ENCODE results near the gene COL7A1.

The COL7A1 gene

GRCh38 chr3:48548126-48548525 is 47.0 kb downstream of the COL7A1 start:
- Histone ChIP-seq H3K4me3 (ENCODE audit: insufficient read length, low read depth) (no peak overlapping the region), H3K9me3 (ENCODE audit: insufficient read depth, low read length) (no peaks in the 10 kb centered on the region), H3K4me1 (ENCODE audit: insufficient read depth, insufficient read length) (peaks cover 29% of the 10 kb centered on the region), H3K36me3 (ENCODE audit: insufficient read depth, insufficient read length, low read length) (peaks cover 44% of the 10 kb centered on the region), H3K9ac (ENCODE audit: insufficient read length, low read depth) (no peak overlapping the region), H3K27me3 (ENCODE audit: insufficient read depth, insufficient read length) (no peaks in the 10 kb centered on the region)
- TF ChIP-seq YY1 (IDR thresholded peaks at IDR 0.05; ENCODE audit: insufficient read depth, insufficient read length) (no peak), ZNF274 (IDR thresholded peaks at IDR 0.05; ENCODE audit: low read depth, low read length) (no peak), SUZ12 (IDR thresholded peaks at IDR 0.05; ENCODE audit: extremely low read depth, insufficient read depth, insufficient read length) (no peak)
- no peak for DNase-seq (ENCODE audit: low read depth, low spot score)

DNA sequence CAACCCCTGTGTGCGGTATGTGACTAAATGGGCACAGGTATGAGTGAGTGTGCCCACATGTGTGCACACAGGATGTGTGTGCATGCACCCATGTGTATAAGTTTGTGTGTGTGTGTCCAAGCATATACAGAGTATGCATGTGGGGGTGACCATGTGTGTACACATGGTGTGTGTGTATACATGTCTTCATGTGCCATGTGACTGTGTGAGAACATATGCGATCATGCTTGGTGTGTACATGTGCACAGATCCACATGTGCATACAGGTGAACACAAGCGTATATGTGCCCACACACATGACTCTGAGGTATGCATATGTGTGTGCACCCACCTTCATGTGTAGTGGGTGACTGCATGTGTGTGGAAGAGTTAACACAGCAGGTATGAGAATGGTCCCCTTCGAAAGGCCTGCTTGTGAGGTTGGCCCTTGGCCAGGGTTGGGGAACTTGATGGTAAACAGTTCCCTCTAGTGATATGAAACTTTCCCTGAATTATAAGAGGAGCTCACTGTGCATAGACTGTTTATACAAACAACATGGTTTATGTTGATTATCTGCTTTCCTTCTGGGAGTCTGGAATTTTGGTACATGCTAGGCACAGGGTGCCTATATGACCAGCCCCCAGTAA is 48.8 kb downstream of the COL7A1 start:
- no peak for TF ChIP-seq YY1 (IDR thresholded peaks at IDR 0.05; ENCODE audit: insufficient read depth, insufficient read length)
- no peak overlapping the region for H3K4me3 ChIP-seq (ENCODE audit: insufficient read length, low read depth)
- peaks cover 37% of the 10 kb centered on the region for H3K36me3 ChIP-seq (ENCODE audit: insufficient read depth, insufficient read length, low read length)
- peaks cover 20% of the 10 kb centered on the region for H3K4me1 ChIP-seq (ENCODE audit: insufficient read depth, insufficient read length)
- H3K9ac ChIP-seq (ENCODE audit: insufficient read length, low read depth), result no peak overlapping the region
- no peak for DNase-seq (ENCODE audit: low read depth, low spot score)
- H3K9me3 ChIP-seq (ENCODE audit: insufficient read depth, low read length), result no peaks in the 10 kb centered on the region
- no peaks in the 10 kb centered on the region for H3K27me3 ChIP-seq (ENCODE audit: insufficient read depth, insufficient read length)

DNA sequence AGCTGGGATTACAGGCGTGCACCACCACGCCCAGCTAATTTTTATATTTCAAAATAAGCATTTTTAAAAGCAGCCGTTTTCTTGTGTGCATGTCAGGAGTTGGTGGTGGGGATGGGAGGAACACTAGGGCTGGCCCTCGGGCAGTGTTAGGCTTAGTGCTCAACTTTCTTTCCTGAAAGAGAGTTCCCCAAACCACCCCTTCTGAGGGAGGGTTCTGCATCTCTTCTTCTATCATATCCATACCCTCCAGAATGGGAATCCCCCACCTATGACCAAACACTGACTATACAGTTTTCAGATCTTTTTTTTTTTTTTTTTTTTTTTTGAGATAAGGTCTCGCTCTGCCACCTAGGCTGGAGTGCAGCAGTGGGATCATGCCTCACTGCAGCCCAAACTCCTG is 51.0 kb downstream of the COL7A1 start:
- Histone ChIP-seq H3K9ac (ENCODE audit: insufficient read length, low read depth) (no peak overlapping the region), H3K36me3 (ENCODE audit: insufficient read depth, insufficient read length, low read length) (peaks cover 32% of the 10 kb centered on the region), H3K4me1 (ENCODE audit: insufficient read depth, insufficient read length) (peaks cover 9% of the 10 kb centered on the region), H3K4me3 (ENCODE audit: insufficient read length, low read depth) (no peak overlapping the region), H3K9me3 (ENCODE audit: insufficient read depth, low read length) (no peaks in the 10 kb centered on the region), H3K27me3 (ENCODE audit: insufficient read depth, insufficient read length) (no peaks in the 10 kb centered on the region)
- DNase-seq (ENCODE audit: low read depth, low spot score), result no peak
- no peak for TF ChIP-seq YY1 (IDR thresholded peaks at IDR 0.05; ENCODE audit: insufficient read depth, insufficient read length)
- no peak for TF ChIP-seq ZNF274 (IDR thresholded peaks at IDR 0.05; ENCODE audit: low read depth, low read length)
- TF ChIP-seq SUZ12 (IDR thresholded peaks at IDR 0.05; ENCODE audit: extremely low read depth, insufficient read depth, insufficient read length), result no peak

- H3K9ac ChIP-seq (ENCODE audit: insufficient read length, low read depth), result no peak overlapping the region
- TF ChIP-seq ZNF274 (IDR thresholded peaks at IDR 0.05; ENCODE audit: low read depth, low read length), result no peak
- no peak for DNase-seq (ENCODE audit: low read depth, low spot score)
Observed at GRCh38 chr3:48543271-48543866, 51.8 kb downstream of the COL7A1 start.

DNA sequence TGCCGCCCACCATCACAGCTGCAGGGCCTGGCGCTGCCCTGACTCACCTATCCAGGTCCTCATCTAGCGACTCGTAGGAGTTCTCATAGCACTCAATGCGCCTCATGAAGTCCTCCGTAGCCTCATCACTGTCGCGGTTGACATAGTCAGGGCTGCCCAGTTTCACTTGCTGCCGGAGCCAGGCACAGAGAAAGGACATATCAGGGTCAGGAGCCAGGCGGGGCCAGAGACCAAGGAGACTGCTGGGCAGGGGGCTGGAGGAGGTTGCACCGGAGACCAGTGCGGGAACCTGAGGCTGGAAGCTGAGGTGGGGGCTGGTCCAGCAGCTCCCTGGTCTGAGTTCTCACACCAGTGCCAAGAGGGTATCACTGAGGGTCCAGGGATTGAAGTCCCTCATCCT is 56.7 kb downstream of the COL7A1 start:
- no peak for TF ChIP-seq ZNF274 (IDR thresholded peaks at IDR 0.05; ENCODE audit: low read depth, low read length)
- TF ChIP-seq YY1 (IDR thresholded peaks at IDR 0.05; ENCODE audit: insufficient read depth, insufficient read length), result no peak
- TF ChIP-seq SUZ12 (IDR thresholded peaks at IDR 0.05; ENCODE audit: extremely low read depth, insufficient read depth, insufficient read length), result no peak
- peaks cover 3% of the 10 kb centered on the region for H3K4me1 ChIP-seq (ENCODE audit: insufficient read depth, insufficient read length)
- H3K36me3 ChIP-seq (ENCODE audit: insufficient read depth, insufficient read length, low read length), result peaks cover 49% of the 10 kb centered on the region
- H3K9me3 ChIP-seq (ENCODE audit: insufficient read depth, low read length), result no peaks in the 10 kb centered on the region
- DNase-seq (ENCODE audit: low read depth, low spot score), result no peak
- H3K27me3 ChIP-seq (ENCODE audit: insufficient read depth, insufficient read length), result no peaks in the 10 kb centered on the region
- H3K9ac ChIP-seq (ENCODE audit: insufficient read length, low read depth), result no peak overlapping the region
- no peak overlapping the region for H3K4me3 ChIP-seq (ENCODE audit: insufficient read length, low read depth)

More at GRCh38 chr3:48543271-48543866, 51.8 kb downstream of the COL7A1 start:
- Histone ChIP-seq H3K9me3 (ENCODE audit: insufficient read depth, low read length) (no peaks in the 10 kb centered on the region), H3K36me3 (ENCODE audit: insufficient read depth, insufficient read length, low read length) (peaks cover 36% of the 10 kb centered on the region), H3K27me3 (ENCODE audit: insufficient read depth, insufficient read length) (no peaks in the 10 kb centered on the region), H3K4me1 (ENCODE audit: insufficient read depth, insufficient read length) (peaks cover 5% of the 10 kb centered on the region), H3K4me3 (ENCODE audit: insufficient read length, low read depth) (no peak overlapping the region)

DNA sequence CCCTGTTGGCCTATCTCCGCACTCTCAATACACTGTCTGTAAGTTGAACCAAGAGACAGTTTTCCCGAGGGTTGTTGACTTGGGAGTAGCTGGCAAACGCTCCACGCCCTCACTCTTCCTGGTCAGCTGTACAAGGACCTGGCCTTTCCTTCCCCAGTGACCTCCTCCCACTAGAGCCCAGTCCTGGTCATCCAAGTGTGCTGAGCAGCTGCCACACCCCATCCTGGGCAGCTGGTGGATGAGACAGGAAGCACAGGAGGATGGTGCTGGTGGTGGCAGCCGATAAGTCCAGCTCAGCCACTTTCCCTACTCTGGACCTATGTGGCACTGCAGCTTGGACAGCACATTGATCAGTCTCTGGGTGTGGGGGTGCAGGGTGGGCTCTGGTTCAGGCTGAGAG is 58.3 kb downstream of the COL7A1 start:
- no peak overlapping the region for H3K9ac ChIP-seq (ENCODE audit: insufficient read length, low read depth)
- no peak for DNase-seq (ENCODE audit: low read depth, low spot score)
- peaks cover 49% of the 10 kb centered on the region for H3K36me3 ChIP-seq (ENCODE audit: insufficient read depth, insufficient read length, low read length)
- H3K27me3 ChIP-seq (ENCODE audit: insufficient read depth, insufficient read length), result no peaks in the 10 kb centered on the region
- no peaks in the 10 kb centered on the region for H3K9me3 ChIP-seq (ENCODE audit: insufficient read depth, low read length)
- TF ChIP-seq ZNF274 (IDR thresholded peaks at IDR 0.05; ENCODE audit: low read depth, low read length) (no peak), YY1 (IDR thresholded peaks at IDR 0.05; ENCODE audit: insufficient read depth, insufficient read length) (no peak)
- no peak overlapping the region for H3K4me3 ChIP-seq (ENCODE audit: insufficient read length, low read depth)
- H3K4me1 ChIP-seq (ENCODE audit: insufficient read depth, insufficient read length), result no peaks in the 10 kb centered on the region

DNA sequence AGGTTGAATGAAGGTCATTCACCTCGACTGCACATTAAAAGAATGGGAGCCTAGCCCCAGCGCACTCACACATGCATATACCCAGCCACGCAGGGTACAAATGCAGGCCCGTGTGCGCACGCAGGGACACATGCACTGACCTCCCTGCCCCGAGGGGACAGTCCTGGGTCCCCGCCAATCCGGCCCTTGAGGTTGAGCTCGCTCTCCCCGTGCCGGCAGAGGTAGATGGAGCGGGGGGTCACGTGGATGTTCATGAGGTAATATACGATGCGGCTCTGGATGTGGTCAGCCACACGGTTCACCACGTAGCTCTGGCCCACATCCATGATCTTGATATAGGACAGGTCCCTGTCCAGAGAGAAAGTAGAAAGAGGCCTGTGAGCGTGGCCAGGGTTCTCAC is 59.0 kb downstream of the COL7A1 start:
- Histone ChIP-seq H3K4me3 (ENCODE audit: insufficient read length, low read depth) (no peak overlapping the region), H3K9me3 (ENCODE audit: insufficient read depth, low read length) (no peaks in the 10 kb centered on the region), H3K36me3 (ENCODE audit: insufficient read depth, insufficient read length, low read length) (peaks cover 49% of the 10 kb centered on the region), H3K9ac (ENCODE audit: insufficient read length, low read depth) (no peak overlapping the region), H3K27me3 (ENCODE audit: insufficient read depth, insufficient read length) (no peaks in the 10 kb centered on the region), H3K4me1 (ENCODE audit: insufficient read depth, insufficient read length) (no peaks in the 10 kb centered on the region)
- TF ChIP-seq ZNF274 (IDR thresholded peaks at IDR 0.05; ENCODE audit: low read depth, low read length), result no peak
- no peak for TF ChIP-seq YY1 (IDR thresholded peaks at IDR 0.05; ENCODE audit: insufficient read depth, insufficient read length)
- TF ChIP-seq SUZ12 (IDR thresholded peaks at IDR 0.05; ENCODE audit: extremely low read depth, insufficient read depth, insufficient read length), result no peak
- DNase-seq (ENCODE audit: low read depth, low spot score), result no peak
